GM12891 (cell line): ENCODE results near the gene HGD.

Experiments used
- DNase-seq: peaks from one replicate; pipeline ENCODE4 v3.0.0; 2011; ENCODE audit warnings: low spot score; ENCODE audit not compliant: insufficient read length
- FAIRE-seq: peaks from 2 replicates; lab custom pipeline; 2011; peaks lifted over from hg19 to GRCh38; lab: Jason Lieb, UNC
- PAX5 ChIP-seq: IDR thresholded peaks from 2 replicates; pipeline ENCODE4 v1.6.1; 2011; ENCODE audit warnings: low read length, moderate library complexity, mild to moderate bottlenecking; ENCODE audit not compliant: insufficient read depth, severe bottlenecking
- POLR2A ChIP-seq: IDR thresholded peaks from 2 replicates; pipeline ENCODE4 v1.6.1; 2011; ENCODE audit warnings: low read depth, low read length, control low read depth
- POLR2AphosphoS5 ChIP-seq: IDR thresholded peaks from 2 replicates; pipeline ENCODE4 v1.6.1; 2011; ENCODE audit warnings: low read depth, low read length, control low read depth
- POU2F2 ChIP-seq: IDR thresholded peaks from 2 replicates; pipeline ENCODE4 v1.6.1; 2011; ENCODE audit warnings: low read depth, mild to moderate bottlenecking, control low read depth, low read length, moderate library complexity
- SPI1 ChIP-seq: IDR thresholded peaks from 2 replicates; pipeline ENCODE4 v1.6.1; 2011; ENCODE audit warnings: low read depth, low read length, control low read depth
- TAF1 ChIP-seq: IDR thresholded peaks from 2 replicates; pipeline ENCODE4 v1.6.1; 2011; ENCODE audit warnings: low read depth, low read length, control low read depth

HGD gene

GRCh38 chr3:120608506-120608905, 73.5 kb downstream of the HGD start:
- FAIRE-seq, result no peak
- no peak for DNase-seq
- TF ChIP-seq POLR2AphosphoS5 (no peak), TAF1 (no peak), SPI1 (no peak), PAX5 (no peak), POLR2A (no peak), POU2F2 (no peak)

GRCh38 chr3:120604784-120605183, 77.3 kb downstream of the HGD start:
- TF ChIP-seq TAF1, result no peak
- no peak for TF ChIP-seq POLR2A
- no peak for DNase-seq
- no peak for FAIRE-seq

- no peak for DNase-seq
- TF ChIP-seq POLR2AphosphoS5 (no peak), POLR2A (no peak), TAF1 (no peak), SPI1 (no peak), PAX5 (no peak), POU2F2 (no peak)
- no peak for FAIRE-seq
These were observed 77.7 kb downstream of the HGD start for GRCh38 chr3:120604382-120604781.

- FAIRE-seq (no peak), DNase-seq (no peak)
- TF ChIP-seq PAX5, result no peak
- TF ChIP-seq POU2F2, result no peak
- TF ChIP-seq POLR2AphosphoS5, result peak; percentile 66; the same call in 1 of the 2 replicates
- no peak for TF ChIP-seq SPI1
- peak; percentile 20; the same call in 1 of the 2 replicates for TF ChIP-seq POLR2A
- no peak for TF ChIP-seq TAF1
These were observed 79.4 kb downstream of the HGD start for GRCh38 chr3:120602682-120603081.

GRCh38 chr3:120601554-120601953, 80.5 kb downstream of the HGD start:
- TF ChIP-seq POU2F2 (no peak), POLR2AphosphoS5 (no peak), SPI1 (no peak), POLR2A (no peak), TAF1 (no peak), PAX5 (no peak)
- DNase-seq, result no peak
- FAIRE-seq, result no peak

GRCh38 chr3:120599211-120599610, 82.8 kb downstream of the HGD start:
- no peak for DNase-seq
- TF ChIP-seq PAX5 (no peak), POLR2A (no peak), POLR2AphosphoS5 (no peak), TAF1 (no peak), POU2F2 (no peak), SPI1 (no peak)
- FAIRE-seq, result no peak

- DNase-seq (no peak), FAIRE-seq (peak; percentile 76)
- no peak for TF ChIP-seq POU2F2
- no peak for TF ChIP-seq SPI1
- no peak for TF ChIP-seq TAF1
- TF ChIP-seq PAX5, result no peak
- TF ChIP-seq POLR2AphosphoS5, result no peak
- no peak for TF ChIP-seq POLR2A
These were observed 84.5 kb downstream of the HGD start for GRCh38 chr3:120597445-120598049.

- TF ChIP-seq POU2F2, result no peak
- TF ChIP-seq POLR2AphosphoS5, result no peak
- TF ChIP-seq SPI1, result no peak
- DNase-seq (no peak), FAIRE-seq (no peak)
These were observed 85.2 kb downstream of the HGD start for GRCh38 chr3:120596853-120597223.

- peak; percentile 85 for TF ChIP-seq POLR2A
- no peak for TF ChIP-seq POU2F2
- TF ChIP-seq SPI1, result peak; percentile 22; the same call in 1 of the 2 replicates
- 0 out of 2 replicates have a peak, but pooled peaks have one; percentile 45 for TF ChIP-seq TAF1
- TF ChIP-seq POLR2AphosphoS5, result peak; percentile 79
- TF ChIP-seq PAX5, result no peak
- peak; percentile 100 for FAIRE-seq
- DNase-seq, result peak; percentile 78
These were observed 85.8 kb downstream of the HGD start, which contains the start of gene NDUFB4 for GRCh38 chr3:120596116-120596852. TSS of gene NDUFB4 (plus strand) at chr3:120596336. CDS start at chr3:120596360, 24 bp downstream.

- DNase-seq (no peak), FAIRE-seq (no peak)
- TF ChIP-seq TAF1 (no peak), POLR2A (no peak), PAX5 (no peak), SPI1 (no peak), POLR2AphosphoS5 (no peak), POU2F2 (no peak)
These were observed 86.3 kb downstream of the HGD start for GRCh38 chr3:120595788-120596115.
